ENCODE data around the gene ANXA2R. TPM values are rescaled to one million over a fixed set of nuclear protein-coding genes. Genes with fewer than 3 reads are reported as not detected.
A peak's percentile ranks its signal among the peaks of the same experiment; 100 is the strongest.
"Not testable (repeated sequence)": the region's sequence is repeated elsewhere in the genome, so short reads cannot be mapped to it uniquely, and the experiment has no call there.

The ANXA2R gene
- total and polyA plus RNA-seq, 12 donors: 0.42 to 3.4 (median 1.0) TPM

- intact Hi-C loops (cut with DNase I): loop anchor here in 1 of 10 donors (5.0 kb wide), 1 partner anchor 33 kb away; no protein-coding TSS in a partner anchor
- H3K9me3 ChIP-seq: no peaks in the 10 kb centered on the region
- H3K36me3 ChIP-seq: peaks cover 0 to 66% (median 14%) of the 10 kb centered on the region in 9 donors
- TF ChIP-seq, protein P1, sequence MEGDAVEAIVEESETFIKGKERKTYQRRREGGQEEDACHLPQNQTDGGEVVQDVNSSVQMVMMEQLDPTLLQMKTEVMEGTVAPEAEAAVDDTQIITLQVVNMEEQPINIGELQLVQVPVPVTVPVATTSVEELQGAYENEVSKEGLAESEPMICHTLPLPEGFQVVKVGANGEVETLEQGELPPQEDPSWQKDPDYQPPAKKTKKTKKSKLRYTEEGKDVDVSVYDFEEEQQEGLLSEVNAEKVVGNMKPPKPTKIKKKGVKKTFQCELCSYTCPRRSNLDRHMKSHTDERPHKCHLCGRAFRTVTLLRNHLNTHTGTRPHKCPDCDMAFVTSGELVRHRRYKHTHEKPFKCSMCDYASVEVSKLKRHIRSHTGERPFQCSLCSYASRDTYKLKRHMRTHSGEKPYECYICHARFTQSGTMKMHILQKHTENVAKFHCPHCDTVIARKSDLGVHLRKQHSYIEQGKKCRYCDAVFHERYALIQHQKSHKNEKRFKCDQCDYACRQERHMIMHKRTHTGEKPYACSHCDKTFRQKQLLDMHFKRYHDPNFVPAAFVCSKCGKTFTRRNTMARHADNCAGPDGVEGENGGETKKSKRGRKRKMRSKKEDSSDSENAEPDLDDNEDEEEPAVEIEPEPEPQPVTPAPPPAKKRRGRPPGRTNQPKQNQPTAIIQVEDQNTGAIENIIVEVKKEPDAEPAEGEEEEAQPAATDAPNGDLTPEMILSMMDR (IDR thresholded peaks at IDR 0.05): peak in 8 of 9 donors; percentile 32 to 71 (median 57)
- H3K27ac ChIP-seq: no peak overlapping the region
- H3K4me1 ChIP-seq: peaks cover 3 to 39% (median 25%) of the 10 kb centered on the region in 9 donors
- 93 to 94% methylated on average over 12 of the region's 12 CpGs for WGBS, 2 donors
- no peak for DNase-seq
- ATAC-seq: no peak
- H3K27me3 ChIP-seq: no peaks in the 10 kb centered on the region
- H3K4me3 ChIP-seq: no peak overlapping the region
Measured at GRCh38 chr5:43073597-43074546, 33.8 kb upstream of the ANXA2R start.

DNA sequence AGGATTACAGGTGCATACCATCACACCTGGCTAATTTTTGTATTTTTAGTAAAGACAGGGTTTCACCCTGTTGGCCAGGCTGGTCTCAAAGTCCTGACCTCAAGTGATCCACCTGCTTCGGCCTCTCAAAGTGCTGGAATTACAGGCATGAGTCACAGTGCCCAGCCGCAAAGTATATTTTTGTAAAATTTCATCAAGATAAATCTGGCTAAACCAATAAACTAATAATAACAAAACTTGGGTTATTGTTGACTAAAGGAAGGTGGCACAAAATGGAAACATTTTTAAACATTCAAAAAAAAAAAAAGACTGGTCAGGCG, 29.2 kb upstream of the ANXA2R start:
- peaks cover 0 to 37% (median 14%) of the 10 kb centered on the region in 9 donors for H3K36me3 ChIP-seq
- H3K27me3 ChIP-seq, ATAC-seq, H3K27ac ChIP-seq, H3K9me3 ChIP-seq, DNase-seq: not testable (repeated sequence)
- H3K4me3 ChIP-seq: peak overlapping the region in 5 of 10 donors; percentile 70 to 90 (median 75)
- WGBS, 2 donors: 92 to 95% methylated on average over 3 of the region's 3 CpGs
- intact Hi-C loops (cut with DNase I): loop anchor here in 4 of 10 donors (5.0 to 10.0 kb wide), 3 partner anchors 38 to 165 kb away; partner anchors contain the start of gene ZNF131 (in 2 of the 4)
- H3K4me1 ChIP-seq: peaks cover 6 to 39% (median 32%) of the 10 kb centered on the region in 9 donors

- Histone ChIP-seq H3K4me1 (peaks cover 6 to 49% (median 32%) of the 10 kb centered on the region in 9 donors), H3K4me3 (peak overlapping the region; percentile 70 to 93 (median 80)), H3K27me3 (no peaks in the 10 kb centered on the region), H3K36me3 (peaks cover 0 to 37% (median 14%) of the 10 kb centered on the region in 9 donors), H3K27ac (peak overlapping the region in 8 of 10 donors; percentile 98 to 100 (median 100)), H3K9me3 (no peaks in the 10 kb centered on the region)
- 55 to 67% methylated on average over 2 of the region's 2 CpGs for WGBS, 2 donors
- DNase-seq (no peak), ATAC-seq (no peak)
- TF ChIP-seq, protein P1 (IDR thresholded peaks at IDR 0.05): no peak
- intact Hi-C loops (cut with DNase I): loop anchor here in 4 of 10 donors (5.0 to 10.0 kb wide), 3 partner anchors 39 to 163 kb away; partner anchors contain the start of gene ZNF131 (in 2 of the 4)
Measured at GRCh38 chr5:43068037-43068436, 27.9 kb upstream of the ANXA2R start.

DNA sequence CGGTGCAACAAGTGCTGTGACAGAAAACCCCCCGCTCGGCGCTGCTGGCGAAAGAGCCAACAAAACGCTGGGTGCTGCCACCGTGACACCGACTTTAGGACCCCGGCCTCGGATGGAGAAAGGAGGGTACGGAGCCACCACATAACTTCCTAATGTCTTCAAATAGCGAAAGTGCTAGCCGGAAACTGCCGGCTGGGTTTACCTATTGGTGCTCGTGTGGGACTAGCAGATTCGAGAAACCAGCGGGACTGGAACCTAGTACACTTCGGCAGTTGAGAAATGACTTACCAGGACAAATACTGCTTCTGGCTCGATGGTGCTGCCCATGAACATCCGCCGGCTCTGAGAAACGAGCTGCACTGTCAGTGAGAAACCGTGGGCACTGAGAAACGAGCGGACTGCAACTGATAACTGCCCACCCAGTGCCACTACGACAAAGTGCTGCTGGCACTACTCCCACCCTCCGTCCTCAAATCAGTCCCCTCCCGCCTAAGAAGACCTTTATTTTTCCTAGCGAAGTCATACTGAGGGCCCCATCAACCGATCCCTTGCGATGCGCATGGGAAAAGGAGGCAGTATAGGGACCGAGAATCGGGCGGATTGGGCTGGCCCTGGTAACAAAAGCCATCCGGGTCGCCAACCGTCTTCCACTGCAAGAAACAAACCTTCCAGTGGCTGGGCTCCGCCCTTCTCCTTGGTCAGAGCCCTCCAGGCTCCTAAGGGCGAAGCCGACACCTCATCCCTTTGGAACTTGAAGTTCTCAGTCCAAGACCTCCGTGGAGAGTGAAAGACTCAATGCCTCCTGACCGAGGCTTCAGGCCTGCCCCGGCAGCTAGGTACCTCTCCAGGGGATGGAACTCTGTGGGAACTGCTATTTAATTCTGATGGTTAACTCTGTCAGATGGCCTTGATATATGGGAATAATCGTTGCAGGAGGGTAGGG, 27.0 kb upstream of the ANXA2R start:
- ATAC-seq (peak; percentile 68 to 84 (median 72)), DNase-seq (peak; percentile 83 to 93)
- TF ChIP-seq, protein P1 (IDR thresholded peaks at IDR 0.05): peak in 1 of 9 donors; percentile 16
- 1% methylated on average over 45 of the region's 45 CpGs for WGBS, 2 donors
- no peaks in the 10 kb centered on the region for H3K27me3 ChIP-seq
- peak overlapping the region; percentile 98 to 100 (median 100) for H3K27ac ChIP-seq
- intact Hi-C loops (cut with DNase I): loop anchor here in 4 of 10 donors (2.0 to 10.0 kb wide), 4 partner anchors 40 to 162 kb away; partner anchors contain the start of gene ZNF131 (in 2 of the 4)
- H3K36me3 ChIP-seq: peaks cover 0 to 34% (median 14%) of the 10 kb centered on the region in 9 donors
- H3K9me3 ChIP-seq: no peaks in the 10 kb centered on the region
- H3K4me3 ChIP-seq: peak overlapping the region; percentile 70 to 93 (median 80)
- H3K4me1 ChIP-seq: peaks cover 6 to 49% (median 32%) of the 10 kb centered on the region in 9 donors

Measured in heart right ventricle (tissue), 16 donors.